HG02678 (cell line): Measurements from ENCODE around the gene ICA1.

Experiments
- ATAC-seq: cut with Tn5 transposase; IDR thresholded peaks from one replicate; pipeline ENCODE4 v1.9.1; 2021; ENCODE audit warnings: mild to moderate bottlenecking, moderate library complexity; ENCODE audit not compliant: unreplicated experiment

ICA1 gene

GRCh38 chr7:8204339-8205030, 57.5 kb downstream of the ICA1 start:
- ATAC-seq = no peak

GRCh38 chr7:8201846-8202441, 60.0 kb downstream of the ICA1 start:
- ATAC-seq = no peak

DNA sequence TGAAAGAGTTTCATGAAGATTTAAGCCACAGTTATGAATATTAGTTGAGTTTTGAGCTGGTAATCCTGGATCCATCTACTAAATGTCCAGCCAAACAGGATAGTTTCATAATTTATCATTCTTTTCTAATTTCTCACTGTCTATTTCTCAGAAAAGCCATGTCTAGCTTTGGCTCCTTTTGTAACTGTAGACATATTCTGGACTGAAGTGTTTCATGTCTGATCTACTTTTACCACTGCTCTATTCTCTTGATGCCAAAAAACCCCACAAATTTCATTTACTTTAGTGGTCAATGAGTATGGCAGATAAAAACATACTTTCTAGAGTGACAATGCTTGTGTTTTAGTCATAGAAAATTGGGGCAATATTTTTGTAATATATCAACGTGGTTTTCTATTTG, 61.2 kb downstream of the ICA1 start:
- no peak for ATAC-seq

DNA sequence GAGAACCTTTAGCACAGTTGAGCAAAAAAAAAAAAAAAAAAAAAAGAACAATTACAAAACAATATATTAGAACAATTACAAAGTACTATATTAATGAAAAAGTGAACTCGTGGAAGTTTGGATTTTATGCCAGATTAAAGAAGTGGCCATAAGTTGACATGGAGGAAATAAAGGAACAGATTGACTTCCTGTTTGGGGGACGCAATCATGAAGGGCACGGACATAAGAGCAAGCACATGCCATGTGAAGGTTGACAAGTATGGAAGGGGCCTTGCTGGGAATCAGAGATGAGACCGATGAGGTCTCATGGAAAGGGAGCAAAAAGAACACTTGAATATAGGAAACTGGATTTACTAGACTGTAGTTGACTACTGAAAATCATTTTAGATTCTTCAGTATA, 61.7 kb downstream of the ICA1 start:
- no peak for ATAC-seq

DNA sequence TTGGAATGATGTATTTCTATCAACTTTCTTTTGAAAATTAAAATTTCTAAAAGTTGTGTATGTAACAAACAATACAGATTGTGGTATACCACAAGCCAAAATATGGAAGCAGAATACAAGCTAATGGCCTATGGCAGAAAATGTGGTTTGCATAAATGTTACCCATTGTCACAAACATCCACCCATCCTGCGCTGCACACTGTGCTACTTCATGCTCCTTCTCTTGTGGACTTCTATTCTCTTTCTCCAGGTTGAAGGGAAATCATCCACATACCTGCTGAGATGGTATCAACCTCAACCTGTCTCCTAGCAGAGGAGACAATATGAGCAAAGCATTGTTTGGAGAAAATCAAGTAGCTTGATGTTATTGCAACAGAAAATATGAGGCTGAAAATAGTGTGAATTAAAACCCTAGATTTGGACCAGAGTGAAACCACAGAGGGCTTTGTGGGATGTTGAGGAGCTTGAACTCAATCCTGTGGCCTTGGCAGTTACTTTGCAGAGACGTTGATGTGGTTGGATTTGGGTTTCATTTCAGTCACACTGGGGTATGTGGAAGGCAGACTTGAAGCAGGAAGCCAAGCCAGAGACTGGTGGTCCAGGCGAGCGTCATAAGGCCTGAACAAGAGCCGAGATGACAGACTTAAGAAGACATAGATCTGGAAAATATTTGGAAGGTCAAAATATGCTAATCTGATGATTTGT, 63.8 kb downstream of the ICA1 start:
- ATAC-seq = no peak

DNA sequence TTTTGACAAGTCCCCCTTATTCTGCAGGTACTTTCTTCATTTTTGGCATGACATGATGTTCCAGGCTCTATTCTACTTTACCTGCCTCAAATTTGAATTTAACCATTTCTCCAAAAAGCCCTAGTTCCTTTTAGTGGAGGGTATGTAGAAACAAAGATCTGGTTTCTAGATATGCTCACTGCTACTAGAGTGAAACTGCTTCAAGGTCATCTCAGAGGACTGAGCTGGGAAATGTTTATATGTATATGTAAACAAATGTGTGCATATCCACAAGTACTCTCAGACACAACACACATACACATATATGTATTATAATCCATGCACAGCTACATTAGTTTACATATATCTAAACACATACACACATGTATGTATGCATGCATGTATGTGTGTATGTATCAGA, 69.1 kb downstream of the ICA1 start:
- ATAC-seq = no peak

- ATAC-seq = peak; percentile 87
Observed at GRCh38 chr7:8190119-8190895, 71.7 kb downstream of the ICA1 start.

GRCh38 chr7:8189625-8190024, 72.3 kb downstream of the ICA1 start:
- ATAC-seq = no peak

- no peak for ATAC-seq
Observed at GRCh38 chr7:8185926-8186683, 75.9 kb downstream of the ICA1 start.

DNA sequence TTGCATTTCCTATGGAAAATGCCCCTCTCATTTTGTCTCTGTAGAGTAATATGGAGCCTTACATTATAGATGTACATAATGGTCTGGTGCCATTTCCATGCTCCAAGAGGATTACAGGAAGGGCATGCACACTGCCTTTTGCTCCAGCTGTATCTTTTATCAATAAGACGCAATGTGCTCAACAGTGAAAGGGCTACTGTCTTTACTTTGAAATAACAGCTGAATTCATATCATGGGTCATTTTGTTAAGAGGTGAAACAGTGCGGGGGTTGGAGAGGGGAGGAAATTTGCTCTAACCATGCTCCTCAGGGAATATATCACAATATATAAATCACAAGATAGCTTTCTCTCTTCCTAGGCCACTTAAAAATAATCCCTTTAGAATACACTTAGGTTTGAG, 77.7 kb downstream of the ICA1 start:
- no peak for ATAC-seq

DNA sequence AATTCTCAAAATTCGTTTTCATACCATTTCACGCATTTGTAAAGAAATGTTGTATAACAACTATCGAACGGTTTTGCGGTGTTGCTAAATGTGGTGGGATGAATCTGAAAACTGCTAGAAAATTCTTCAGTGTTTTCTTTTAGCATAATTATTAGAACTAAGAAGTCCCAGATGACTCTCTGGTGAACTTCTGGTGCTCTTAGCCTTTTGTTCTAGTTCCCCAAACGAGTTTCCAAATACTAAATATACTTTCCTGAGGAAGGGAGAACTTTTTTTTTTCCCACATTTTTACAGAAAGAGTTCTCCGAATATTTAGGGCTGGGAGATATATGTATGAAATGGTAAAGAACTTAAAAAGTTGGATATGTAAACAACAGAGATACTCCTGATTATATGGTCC, 82.5 kb downstream of the ICA1 start:
- ATAC-seq = no peak

GRCh38 chr7:8178353-8178752, 83.6 kb downstream of the ICA1 start:
- ATAC-seq = no peak

DNA sequence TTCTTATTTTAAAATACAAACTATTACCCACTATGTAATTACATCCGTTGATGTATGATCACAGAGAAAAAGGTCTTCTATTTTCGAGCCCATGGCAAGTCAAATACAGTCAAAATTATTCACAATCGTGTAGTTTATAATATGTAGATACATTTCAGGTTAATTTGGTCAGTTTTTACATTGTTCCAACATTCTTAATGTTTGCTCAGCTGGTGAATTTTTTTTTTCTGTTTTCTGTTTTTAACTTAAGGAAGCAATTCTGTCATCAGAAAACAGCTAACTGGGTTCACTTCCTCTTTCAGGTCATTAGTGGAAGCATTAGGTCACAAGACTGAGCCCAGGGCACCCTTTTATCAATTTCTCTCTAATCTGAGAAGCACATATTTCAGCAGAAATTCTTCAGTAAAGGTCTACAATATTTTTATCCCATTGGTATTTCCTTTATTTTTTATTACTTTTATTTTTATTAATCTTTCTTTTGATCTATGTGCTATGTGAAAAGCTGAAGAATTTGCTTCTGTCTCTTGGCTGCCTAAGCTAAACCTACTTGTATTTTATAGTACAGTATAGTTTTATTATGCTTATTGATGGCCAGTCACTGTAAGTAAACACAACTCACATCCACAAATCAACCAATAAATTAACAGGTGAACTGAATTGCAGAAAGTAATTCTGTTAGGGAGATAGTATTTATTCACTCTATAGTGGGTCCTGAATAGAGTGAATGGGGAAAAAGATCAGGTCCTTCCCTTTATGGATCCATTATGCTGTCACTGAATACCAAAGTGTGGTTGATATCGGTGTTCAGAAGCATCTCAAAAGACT, 84.6 kb downstream of the ICA1 start:
- peak; percentile 55 for ATAC-seq

- peak; percentile 73 for ATAC-seq
Observed at GRCh38 chr7:8176370-8177081, 85.4 kb downstream of the ICA1 start.

DNA sequence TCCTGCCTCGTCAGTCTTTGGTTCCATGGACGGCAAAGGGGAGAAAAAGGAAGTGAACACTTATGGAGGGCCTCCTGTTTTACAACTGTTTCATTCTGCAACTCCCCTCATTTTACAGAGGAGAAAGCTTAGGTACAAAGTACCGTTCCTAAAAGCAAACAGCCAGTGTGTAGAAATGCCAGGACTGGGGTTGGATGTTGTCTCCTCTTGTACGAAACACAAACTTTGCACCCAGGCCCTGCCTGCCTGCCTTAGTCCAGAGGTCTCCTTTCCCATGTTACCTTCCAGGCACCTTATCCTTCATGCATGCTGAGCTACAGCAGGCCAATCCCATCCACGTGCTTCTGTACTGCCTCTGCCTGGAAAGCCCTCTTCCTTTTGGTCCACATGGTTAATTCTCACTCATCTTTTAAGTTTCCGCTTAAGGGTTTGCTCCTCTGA, 86.0 kb downstream of the ICA1 start:
- no peak for ATAC-seq

- ATAC-seq = no peak
Observed at GRCh38 chr7:8172372-8173354, 89.3 kb downstream of the ICA1 start.

DNA sequence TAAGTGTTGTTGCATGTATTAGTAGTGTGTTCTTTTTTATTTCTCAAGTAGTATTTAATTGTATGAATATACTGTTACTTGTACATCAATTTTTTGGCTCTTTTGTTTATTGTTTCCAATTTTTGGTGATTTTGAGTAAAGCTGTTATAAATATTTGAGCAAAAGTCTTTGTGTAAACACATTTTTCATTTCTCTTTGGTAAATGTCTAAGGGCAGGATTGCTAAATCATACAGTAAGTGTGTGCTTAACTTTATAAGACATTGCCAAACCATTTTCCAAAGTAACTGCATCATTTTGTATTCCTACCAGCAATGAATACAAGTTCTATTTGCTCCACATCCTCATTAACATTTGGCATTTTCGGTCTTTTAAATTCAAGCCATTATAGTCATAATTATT, 92.8 kb downstream of the ICA1 start:
- ATAC-seq = no peak

GRCh38 chr7:8168336-8168735, 93.6 kb downstream of the ICA1 start:
- ATAC-seq = no peak
